Measurements from ENCODE around the gene SORCS3.

Gene SORCS3

DNA sequence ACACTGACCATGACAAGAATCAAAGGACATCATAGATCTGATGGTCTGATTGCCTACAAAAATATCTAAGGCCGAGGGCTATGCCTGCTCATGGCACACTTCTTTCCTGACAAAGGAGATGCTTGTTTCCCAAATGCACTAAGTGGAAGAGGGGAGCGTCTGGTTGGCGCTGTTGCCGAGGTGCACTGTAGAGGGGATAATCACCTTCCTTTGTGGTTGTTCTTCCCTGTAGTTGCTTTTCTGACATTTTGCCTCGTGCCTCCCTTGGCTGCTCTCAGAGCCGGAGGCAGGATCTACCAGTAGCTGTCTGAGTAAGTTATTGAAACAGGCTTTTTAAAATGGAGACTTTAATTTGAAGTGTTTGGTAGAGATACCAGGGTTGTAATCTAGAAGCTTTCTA, 352.0 kb downstream of the SORCS3 start:
- no peak for TF ChIP-seq MAX (IDR thresholded peaks at IDR 0.05; ENCODE audit: low read depth, low read length)
- no peak for TF ChIP-seq CTCF (IDR thresholded peaks at IDR 0.05; ENCODE audit: low read depth, low read length)
- no peak for TF ChIP-seq MYC (IDR thresholded peaks at IDR 0.05; ENCODE audit: low read depth, low read length)
- no peak overlapping the region for H3K4me3 ChIP-seq (ENCODE audit: low read depth, low read length)
- no peak for DNase-seq (ENCODE audit: low read depth)

DNA sequence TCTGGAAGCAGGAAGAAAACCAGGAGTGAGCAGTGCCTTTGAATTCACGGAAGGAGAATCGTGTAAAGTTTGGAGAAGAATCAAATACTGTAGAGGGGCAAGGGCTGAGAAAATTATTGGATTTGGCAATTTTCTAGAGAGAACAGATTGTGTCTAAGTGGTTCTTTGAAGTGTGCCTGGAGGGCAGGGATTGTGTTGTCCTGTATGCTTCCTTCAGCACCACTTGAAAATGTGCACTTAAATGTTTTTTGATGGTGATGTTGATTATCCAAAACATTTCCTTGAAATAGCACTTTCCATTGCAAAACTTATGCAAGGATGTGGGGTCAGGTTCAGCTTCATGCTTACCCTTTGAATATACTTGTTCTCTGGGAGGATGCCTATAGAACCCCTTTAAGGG, 360.2 kb downstream of the SORCS3 start:
- DNase-seq (ENCODE audit: low read depth) = no peak
- H3K4me3 ChIP-seq (ENCODE audit: low read depth, low read length) = no peak overlapping the region
- TF ChIP-seq CTCF (IDR thresholded peaks at IDR 0.05; ENCODE audit: low read depth, low read length) (no peak), POLR2A (IDR thresholded peaks at IDR 0.05; ENCODE audit: extremely low read depth, insufficient read length) (no peak), MYC (IDR thresholded peaks at IDR 0.05; ENCODE audit: low read depth, low read length) (no peak), MAX (IDR thresholded peaks at IDR 0.05; ENCODE audit: low read depth, low read length) (no peak)

DNA sequence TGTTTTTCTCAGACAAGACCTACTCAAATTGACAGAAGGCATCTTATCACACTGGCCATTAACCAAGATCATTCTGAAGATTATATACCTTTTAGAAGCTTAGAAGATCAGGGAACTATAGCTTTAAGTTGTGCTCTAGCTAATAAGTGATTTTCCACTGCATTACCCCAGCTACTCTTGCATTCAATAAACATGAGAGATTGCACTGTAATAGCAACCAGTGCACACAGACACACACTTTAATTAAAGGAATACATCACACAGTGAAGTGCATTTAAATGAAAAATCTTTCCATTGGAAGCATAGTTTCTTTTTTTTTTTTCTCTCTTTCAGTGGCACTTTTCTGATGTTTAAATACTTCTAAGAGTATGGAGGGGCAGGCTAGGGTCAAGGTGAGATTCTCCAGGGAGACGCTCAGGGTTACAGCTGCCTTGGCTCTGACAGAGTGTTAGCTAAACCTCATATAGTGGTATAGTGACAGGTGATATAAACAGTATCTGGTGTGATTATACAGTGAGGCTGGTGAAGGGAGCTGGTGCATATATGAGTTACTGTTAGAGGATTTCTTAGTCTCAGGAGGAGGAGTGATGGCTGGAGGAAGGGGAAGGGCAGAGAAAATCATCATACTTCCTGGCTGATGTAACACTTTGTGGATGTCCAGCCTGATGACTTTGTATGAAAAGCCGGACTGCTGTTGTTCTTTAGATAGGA, 369.5 kb downstream of the SORCS3 start:
- no peak for TF ChIP-seq CTCF (IDR thresholded peaks at IDR 0.05; ENCODE audit: low read depth, low read length)
- no peak for TF ChIP-seq POLR2A (IDR thresholded peaks at IDR 0.05; ENCODE audit: extremely low read depth, insufficient read length)
- TF ChIP-seq MYC (IDR thresholded peaks at IDR 0.05; ENCODE audit: low read depth, low read length) = no peak
- no peak for TF ChIP-seq MAX (IDR thresholded peaks at IDR 0.05; ENCODE audit: low read depth, low read length)
- H3K4me3 ChIP-seq (ENCODE audit: low read depth, low read length) = no peak overlapping the region
- no peak for DNase-seq (ENCODE audit: low read depth)

DNA sequence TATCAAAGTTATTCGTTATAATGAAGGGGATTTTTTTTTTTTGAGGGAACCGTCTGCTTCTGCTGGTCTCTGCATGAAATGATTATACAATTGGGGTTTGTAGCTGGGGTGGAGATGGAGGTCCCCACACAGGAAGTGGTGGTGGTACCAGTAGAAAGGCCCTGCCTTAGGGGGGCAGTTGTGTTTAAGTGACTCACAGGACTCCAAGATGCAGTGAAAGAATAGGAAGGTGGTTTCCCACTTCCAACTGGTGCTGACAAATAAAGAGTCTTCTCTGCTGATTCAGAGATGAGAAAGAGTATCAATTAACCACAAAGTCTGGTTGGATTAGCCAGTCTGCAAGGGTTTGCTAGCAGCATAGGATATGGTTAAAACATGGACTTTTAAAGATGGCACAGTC, 376.0 kb downstream of the SORCS3 start:
- no peak overlapping the region for H3K4me3 ChIP-seq (ENCODE audit: low read depth, low read length)
- TF ChIP-seq MYC (IDR thresholded peaks at IDR 0.05; ENCODE audit: low read depth, low read length) (no peak), POLR2A (IDR thresholded peaks at IDR 0.05; ENCODE audit: extremely low read depth, insufficient read length) (no peak), MAX (IDR thresholded peaks at IDR 0.05; ENCODE audit: low read depth, low read length) (no peak), CTCF (IDR thresholded peaks at IDR 0.05; ENCODE audit: low read depth, low read length) (no peak)
- DNase-seq (ENCODE audit: low read depth) = no peak

- no peak for DNase-seq (ENCODE audit: low read depth)
- no peak overlapping the region for H3K4me3 ChIP-seq (ENCODE audit: low read depth, low read length)
These were observed 376.6 kb downstream of the SORCS3 start for GRCh38 chr10:105017691-105018090.

More at GRCh38 chr10:105017691-105018090, 376.6 kb downstream of the SORCS3 start:
- TF ChIP-seq MAX (IDR thresholded peaks at IDR 0.05; ENCODE audit: low read depth, low read length) (no peak), CTCF (IDR thresholded peaks at IDR 0.05; ENCODE audit: low read depth, low read length) (no peak), MYC (IDR thresholded peaks at IDR 0.05; ENCODE audit: low read depth, low read length) (no peak), POLR2A (IDR thresholded peaks at IDR 0.05; ENCODE audit: extremely low read depth, insufficient read length) (no peak)
